HL-60 (cell line): ENCODE data around the gene TMEM50A.
"Not testable (repeated sequence)": the region's sequence is repeated elsewhere in the genome, so short reads cannot be mapped to it uniquely, and the experiment has no call there.

Experiments used
- CTCF ChIP-seq: IDR thresholded peaks from one replicate; pipeline ENCODE4 v1.5.1; 2011; ENCODE audit warnings: low read length, control low read depth, inconsistent platforms; ENCODE audit not compliant: insufficient read depth
- GABPA ChIP-seq: IDR thresholded peaks from 2 replicates; pipeline ENCODE4 v1.6.1; 2012; ENCODE audit warnings: low read depth
- REST ChIP-seq: IDR thresholded peaks from 2 replicates; pipeline ENCODE4 v1.6.1; 2012; ENCODE audit warnings: low read depth; ENCODE audit not compliant: insufficient replicate concordance

- TF ChIP-seq CTCF, REST, GABPA: not testable (repeated sequence)
Measured at GRCh38 chr1:25402947-25403803, 65.0 kb downstream of the TMEM50A start.
